HG03565 (cell line): Measurements from ENCODE around the gene CLMP.
"Not testable (repeated sequence)": the region's sequence is repeated elsewhere in the genome, so short reads cannot be mapped to it uniquely, and the experiment has no call there.

ENCODE experiments used
- ATAC-seq: cut with Tn5 transposase; IDR thresholded peaks from one replicate; pipeline ENCODE4 v1.9.1; 2021; ENCODE audit warnings: mild to moderate bottlenecking, moderate library complexity; ENCODE audit not compliant: unreplicated experiment

Gene CLMP

GRCh38 chr11:123090168-123090567, 104.9 kb downstream of the CLMP start:
- ATAC-seq, result not testable (repeated sequence)

DNA sequence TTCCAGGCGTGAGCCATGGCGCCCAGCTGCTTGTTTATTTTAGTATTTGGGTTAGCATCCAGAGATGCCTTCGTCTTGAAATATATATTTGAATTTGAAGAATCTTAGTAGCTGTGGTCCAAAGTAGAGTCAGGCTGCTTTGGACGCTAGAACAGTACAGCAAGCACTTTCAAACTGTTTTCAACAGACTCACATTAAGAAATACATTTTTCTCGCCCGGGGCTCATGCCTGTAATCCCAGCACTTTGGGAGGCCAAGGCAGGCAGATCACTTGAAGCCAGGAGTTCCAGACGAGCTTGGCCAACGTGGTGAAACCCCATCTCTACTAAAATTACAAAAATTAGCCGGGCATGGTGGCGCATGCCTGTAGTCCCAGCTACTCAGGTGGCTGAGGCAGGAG, 106.2 kb downstream of the CLMP start:
- not testable (repeated sequence) for ATAC-seq

DNA sequence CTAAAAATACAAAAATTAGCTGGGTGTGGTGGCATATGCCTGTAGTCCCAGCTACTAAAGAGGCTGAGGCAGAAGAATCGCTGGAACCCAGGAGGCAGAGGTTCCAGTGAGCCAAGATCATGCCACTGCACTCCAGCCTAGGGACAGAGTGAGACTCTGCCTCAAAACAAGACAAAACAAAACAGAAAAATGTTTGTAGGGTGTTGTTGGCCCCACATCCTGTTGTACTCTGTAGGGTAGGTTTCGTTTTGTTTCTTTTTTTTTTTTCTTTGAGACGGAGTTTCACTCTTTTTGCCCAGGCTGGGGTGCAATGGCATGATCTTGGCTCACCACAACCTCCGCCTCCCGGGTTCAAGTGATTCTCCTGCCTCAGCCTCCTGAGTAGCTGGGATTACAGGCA, 107.4 kb downstream of the CLMP start:
- ATAC-seq, result peak; percentile 83

- ATAC-seq, result no peak
Measured at GRCh38 chr11:123086305-123086704, 108.7 kb downstream of the CLMP start.

- ATAC-seq, result no peak
Measured at GRCh38 chr11:123085497-123085896, 109.6 kb downstream of the CLMP start.

- no peak for ATAC-seq
Measured at GRCh38 chr11:123084454-123084853, 110.6 kb downstream of the CLMP start.

- ATAC-seq, result no peak
Measured at GRCh38 chr11:123083623-123084029, 111.4 kb downstream of the CLMP start.

DNA sequence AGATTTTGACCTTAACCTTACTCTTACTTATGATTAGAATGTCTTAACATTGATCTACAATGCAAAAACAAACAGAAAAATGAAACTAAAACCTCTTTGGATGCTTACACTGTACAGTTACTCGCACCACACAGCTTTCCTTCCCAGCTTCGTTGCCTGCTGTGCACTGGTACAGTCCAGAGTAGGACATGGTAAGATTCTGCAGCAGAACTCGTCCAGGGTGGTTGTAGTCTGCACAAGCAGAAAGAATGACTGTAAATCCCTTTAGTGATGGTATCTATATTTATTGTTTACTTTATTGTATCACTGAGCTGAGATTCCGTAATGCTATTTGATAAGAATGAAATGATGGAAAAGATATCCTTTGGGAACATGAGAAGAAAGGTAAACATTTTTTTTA, 112.1 kb downstream of the CLMP start:
- no peak for ATAC-seq

DNA sequence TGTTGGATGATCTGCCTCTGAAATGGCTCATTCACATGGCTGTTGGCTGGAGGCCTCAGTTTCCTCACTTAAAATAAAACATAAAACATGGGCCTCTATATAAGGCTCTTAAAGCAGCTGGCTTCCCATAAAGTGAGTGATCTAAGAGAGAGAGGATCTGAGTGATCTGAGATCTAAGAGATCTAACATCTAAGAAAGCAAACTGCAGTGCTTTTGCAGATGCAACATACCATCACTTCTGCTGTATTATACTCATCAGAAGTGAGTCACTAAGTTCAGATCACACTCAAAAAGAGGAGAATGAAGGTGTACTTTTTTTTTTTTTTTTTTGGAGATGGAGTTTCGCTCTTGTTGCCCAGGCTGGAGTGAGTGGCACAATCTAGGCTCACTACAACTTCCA, 115.0 kb downstream of the CLMP start:
- no peak for ATAC-seq

DNA sequence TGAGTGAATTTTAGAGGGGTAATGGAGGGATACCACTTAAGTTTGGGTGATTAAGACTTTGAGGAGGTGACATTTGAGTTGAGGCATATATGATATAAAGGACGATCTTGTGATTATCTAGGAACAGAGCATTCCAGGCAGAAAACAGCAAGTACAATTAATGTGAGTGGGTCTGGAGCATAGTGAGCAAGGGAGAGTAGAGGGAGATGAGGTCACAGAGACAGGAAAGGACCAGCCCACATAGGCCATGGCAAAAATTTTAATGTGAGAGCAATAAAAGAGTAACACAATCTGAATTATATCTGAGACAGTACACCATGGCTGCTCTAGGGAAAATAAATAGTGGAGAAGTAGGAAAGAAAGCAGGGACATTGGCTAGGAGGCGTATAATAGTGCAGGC, 118.6 kb downstream of the CLMP start:
- no peak for ATAC-seq

- ATAC-seq, result no peak
Measured at GRCh38 chr11:123073343-123074057, 121.5 kb downstream of the CLMP start.

DNA sequence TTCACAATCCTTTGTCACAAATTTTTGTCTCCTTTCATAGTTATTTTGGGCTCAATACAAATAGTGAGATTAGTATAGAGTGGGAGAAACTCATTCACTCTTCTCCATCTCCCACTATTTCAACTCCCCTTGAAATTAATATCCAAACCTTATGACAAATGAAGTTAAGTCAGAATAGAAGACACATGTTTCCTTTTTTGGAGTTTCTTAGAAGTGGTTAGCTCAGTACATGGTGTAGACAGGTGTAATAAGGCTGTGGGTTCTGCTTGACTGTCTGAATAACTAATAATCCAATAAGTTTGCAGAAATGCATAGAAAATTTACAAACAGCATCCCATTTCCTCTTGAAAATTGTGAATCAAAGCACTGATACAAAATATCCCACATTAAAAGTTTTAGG, 122.3 kb downstream of the CLMP start:
- no peak for ATAC-seq

DNA sequence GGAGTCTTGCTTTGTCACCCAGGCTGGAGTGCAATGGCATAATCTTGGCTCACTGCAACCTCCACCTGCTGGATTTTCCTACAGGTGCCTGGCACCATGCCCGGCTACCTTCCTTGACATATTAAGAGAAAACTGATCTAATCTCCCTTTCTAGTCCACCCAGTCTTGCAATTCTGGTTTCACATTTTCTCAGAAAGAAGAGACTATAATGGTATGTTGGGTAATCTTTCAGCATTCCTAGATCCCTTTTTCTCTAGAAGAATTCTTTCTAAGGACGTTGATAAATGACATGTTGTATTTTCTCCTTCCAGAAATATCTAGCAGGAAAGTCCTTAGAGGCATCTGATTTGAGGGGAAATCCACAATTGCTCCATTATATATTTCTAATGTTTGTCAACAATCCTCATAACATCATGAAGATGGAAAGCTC, 122.7 kb downstream of the CLMP start:
- no peak for ATAC-seq

DNA sequence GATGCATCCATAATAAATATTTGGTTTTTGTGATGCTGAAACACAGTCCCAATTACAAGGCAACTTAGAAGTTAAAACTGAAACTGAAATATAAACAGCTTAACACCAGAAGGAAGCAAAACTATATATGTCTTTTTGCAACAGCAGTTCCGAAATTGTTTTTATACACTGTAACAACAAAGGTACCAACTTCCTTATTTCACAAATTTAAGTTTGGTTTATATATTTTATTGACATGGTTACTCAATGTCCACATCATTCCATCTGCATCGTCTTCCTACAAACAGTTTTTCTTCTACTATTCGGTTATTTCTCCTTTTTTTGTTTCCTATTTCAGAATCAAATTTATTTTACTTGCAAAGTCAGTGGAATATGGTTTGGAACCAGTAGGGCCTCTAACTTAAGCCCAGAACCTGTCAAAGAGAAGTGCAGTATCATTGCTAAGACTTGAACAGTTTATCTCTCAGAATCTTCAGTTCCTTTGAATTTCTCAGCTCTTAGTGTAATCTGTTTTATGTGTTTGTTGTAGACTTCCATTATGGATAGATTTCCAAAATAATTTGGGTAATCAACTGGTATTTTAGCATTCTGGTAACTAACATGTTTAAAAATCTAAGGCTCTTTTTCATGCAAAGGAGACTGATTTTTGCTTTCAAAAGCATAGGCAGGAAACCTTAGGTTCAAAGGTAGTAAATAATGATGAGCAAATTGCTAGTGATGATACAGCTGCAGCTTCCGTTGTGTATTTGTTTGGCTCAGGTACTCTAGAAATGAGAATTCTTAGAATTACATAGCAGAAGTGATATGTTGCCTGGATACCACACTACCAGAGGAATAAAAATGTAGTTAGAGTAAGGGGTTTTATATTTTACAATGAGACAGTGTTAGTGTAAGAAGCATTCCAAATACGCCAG, 124.9 kb downstream of the CLMP start:
- peak; percentile 62 for ATAC-seq

DNA sequence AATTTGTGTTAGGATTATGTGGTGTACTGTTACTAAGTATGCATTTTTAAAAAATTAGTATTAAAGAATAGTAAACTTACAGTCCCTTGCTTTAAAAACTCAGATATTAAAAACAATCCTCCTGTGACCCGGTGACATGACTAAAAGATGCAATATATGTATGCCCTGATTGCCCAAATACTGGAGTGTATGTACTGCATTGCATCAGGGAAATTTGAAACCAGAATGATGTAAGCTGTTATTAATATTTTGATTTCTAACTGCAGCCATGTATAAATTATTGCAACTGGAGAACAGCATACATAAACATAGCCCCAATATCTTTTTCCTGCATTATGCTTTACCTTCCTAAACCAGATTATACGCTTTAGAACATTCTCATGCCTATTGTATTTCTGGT, 129.4 kb downstream of the CLMP start:
- no peak for ATAC-seq

- no peak for ATAC-seq
Measured at GRCh38 chr11:123063826-123064657, 131.0 kb downstream of the CLMP start.

DNA sequence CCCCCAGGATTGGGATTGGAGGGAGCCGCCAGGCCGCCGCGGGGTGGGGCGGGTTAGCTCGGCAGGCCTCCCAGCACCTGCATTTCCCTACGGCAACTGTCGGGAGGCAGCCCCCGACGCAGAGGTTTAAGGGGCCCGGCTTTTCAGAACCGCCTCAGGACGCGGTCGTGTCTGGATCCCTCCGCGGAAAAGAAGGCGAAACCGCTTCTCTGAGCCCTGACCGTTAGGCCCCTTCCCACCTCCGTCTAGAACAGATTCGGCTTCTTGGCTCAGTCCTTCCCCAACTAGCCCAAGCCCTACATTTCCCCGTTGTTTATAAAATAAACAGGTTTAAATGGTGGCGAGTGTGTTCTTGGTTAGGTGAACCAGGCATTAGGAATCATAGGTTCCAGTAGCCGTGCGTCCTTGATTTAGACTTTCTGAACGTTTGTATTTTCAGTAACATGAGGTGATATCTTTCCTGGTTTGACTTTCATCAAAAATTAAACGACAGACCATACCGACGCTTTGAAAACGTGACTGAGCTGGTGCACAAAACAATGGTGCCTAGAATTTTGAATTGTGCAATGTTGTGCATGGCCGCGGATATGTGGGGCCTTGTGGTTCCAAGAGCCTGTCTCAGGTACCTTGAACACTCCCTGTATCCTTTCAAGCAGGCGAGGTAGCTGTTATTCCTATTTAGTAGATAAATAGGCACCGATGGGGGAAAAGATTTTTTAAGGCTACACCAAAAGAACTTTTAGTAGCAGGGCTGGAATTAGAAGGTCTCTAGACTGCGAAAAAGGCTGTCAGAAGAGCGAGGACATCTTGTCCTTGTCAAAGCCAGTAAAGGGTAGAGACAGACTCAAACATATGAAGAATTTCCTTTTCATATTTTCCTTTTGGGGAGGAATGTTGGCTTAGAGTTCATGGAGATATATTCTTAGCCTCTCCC, 131.9 kb downstream of the CLMP start:
- no peak for ATAC-seq

DNA sequence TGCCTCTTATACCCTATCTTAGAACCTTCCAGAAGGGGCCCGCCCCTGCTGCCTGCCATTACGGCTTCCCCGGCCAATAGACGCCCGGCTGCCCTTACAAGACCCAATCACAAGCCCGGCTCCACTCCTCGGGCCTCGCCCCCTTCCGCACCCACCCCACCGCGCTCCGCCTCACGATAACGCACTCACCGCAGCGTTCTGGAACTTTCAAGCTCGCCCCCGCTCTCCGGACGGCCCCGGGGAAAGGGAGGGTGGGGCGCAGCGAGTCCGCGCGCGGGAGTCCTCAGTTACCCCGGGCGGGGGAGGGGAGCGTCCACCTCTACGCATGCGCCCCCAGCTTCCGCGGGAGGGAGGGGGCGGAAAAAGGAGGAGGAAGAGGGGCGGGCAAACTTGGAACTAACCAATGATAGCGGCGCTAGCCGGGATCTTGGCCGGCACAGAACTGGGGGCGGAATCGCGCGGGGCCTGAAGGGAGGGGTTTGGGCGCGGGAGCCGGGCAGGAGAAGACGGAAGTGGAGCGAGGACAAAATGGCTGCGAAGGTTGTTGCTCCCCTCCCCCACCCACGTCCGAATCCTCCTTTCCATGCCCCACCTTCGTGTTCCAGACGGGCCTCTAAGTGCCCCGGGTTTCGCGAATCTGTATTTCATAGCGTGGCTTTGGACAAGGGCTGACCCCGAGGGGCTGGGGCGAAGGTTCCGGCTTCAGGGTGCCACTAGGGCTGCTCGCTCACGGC, 132.7 kb downstream of the CLMP start:
- ATAC-seq, result peak; percentile 69

DNA sequence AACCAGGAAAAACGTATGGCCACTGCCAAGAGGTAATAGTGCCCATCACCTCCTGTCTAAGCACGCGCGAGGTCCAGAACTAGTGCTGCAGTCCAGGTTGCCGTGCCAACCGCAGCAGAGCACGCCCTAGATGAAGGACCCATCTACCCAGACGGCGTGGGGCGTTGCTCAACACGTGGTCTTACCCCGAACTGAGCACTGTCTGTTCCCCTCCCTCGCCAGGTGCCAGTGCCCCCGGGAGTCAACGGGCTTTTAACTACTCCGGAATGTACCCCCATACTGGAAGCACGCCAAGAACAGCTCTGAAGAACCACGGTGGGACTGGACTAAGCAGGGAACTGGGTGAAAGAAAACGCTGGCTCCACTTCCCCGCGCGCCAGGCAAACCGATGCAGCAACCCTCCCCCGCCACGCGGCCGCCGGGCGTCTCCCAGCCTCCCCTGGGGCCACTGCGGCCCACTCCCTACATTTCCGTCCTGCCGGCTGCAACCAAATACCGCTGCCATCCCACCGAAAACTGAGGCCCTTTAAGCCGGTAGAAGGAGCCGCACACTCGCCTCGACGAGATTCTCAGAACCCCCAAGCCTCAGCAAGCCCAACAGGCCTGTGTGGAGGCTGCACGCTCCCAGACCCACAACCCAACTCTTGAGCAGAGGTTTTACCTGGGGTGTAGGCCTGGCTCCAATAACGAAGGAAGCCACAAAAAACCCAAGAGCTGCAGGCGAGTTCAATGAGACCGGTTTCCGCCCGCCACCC, 133.5 kb downstream of the CLMP start, which contains the start of gene HSPA8:
Gene HSPA8, minus strand, starts transcription at position 734 of the 755 bp plus-strand sequence. CDS start 812 bp downstream, outside the sequence.
- ATAC-seq, result no peak
